HepG2 (cell line): ENCODE results near the gene UPF3B. TPM values are rescaled to one million over a fixed set of nuclear protein-coding genes. Genes with fewer than 3 reads are reported as not detected.

Experiments used
- ARHGAP35 ChIP-seq: sonication (generic); formaldehyde crosslinking; IDR thresholded peaks from 2 replicates; pipeline ENCODE4 v1.9.0; 2022; ENCODE audit warnings: mild to moderate bottlenecking, inconsistent platforms, moderate library complexity, missing genetic modification reagents, borderline replicate concordance
- ASH2L ChIP-seq: fragments of 300-600, 200-600 bp; sonication (generic); IDR thresholded peaks from 2 replicates; pipeline ENCODE4 v1.7.0; 2017; ENCODE audit warnings: low read depth, mild to moderate bottlenecking, moderate library complexity, mixed read lengths, low read length; ENCODE audit not compliant: insufficient read length
- DR1 ChIP-seq: sonication (generic); formaldehyde crosslinking; IDR thresholded peaks from 2 replicates; pipeline ENCODE4 v1.8.0; 2021; ENCODE audit warnings: mild to moderate bottlenecking, missing genetic modification reagents, inconsistent platforms
- FOXJ3 ChIP-seq: sonication (generic); formaldehyde crosslinking; IDR thresholded peaks from 2 replicates; pipeline ENCODE4 v1.4.0; 2020; ENCODE audit warnings: missing genetic modification reagents, mild to moderate bottlenecking, borderline replicate concordance
- GABPA ChIP-seq, 2 experiments: IDR thresholded peaks; 2 replicates each; pipeline ENCODE4 v1.6.1; 2011 to 2016; ENCODE audit warnings: low read depth in 2 of 2, low read length in 1 of 2, missing biosample characterization in 1 of 2, missing genetic modification characterization in 1 of 2
- GTF2F1 ChIP-seq: fragments of 150-350 bp; IDR thresholded peaks from 2 replicates; pipeline ENCODE4 v1.6.1; 2014; ENCODE audit warnings: low read length
- MED1 ChIP-seq: sonication (generic); formaldehyde crosslinking; IDR thresholded peaks from 2 replicates; pipeline ENCODE4 v1.4.0; 2020; ENCODE audit warnings: missing genetic modification reagents
- NFYB ChIP-seq: sonication (generic); formaldehyde crosslinking; IDR thresholded peaks from 2 replicates; pipeline ENCODE4 v1.4.0; 2020; ENCODE audit warnings: missing genetic modification reagents
- NFYC ChIP-seq: IDR thresholded peaks from 2 replicates; pipeline ENCODE4 v1.6.1; 2016; ENCODE audit warnings: missing genetic modification reagents, missing compliant biosample characterization
- PRMT3 ChIP-seq: sonication (generic); formaldehyde crosslinking; IDR thresholded peaks from 2 replicates; pipeline ENCODE4 v1.8.1; 2022; ENCODE audit warnings: low read depth, mild to moderate bottlenecking, moderate library complexity, missing genetic modification reagents, borderline replicate concordance
- SAP130 ChIP-seq: IDR thresholded peaks from 2 replicates; pipeline ENCODE4 v1.6.1; 2016; ENCODE audit warnings: low read depth
- SPEN ChIP-seq: sonication (generic); formaldehyde crosslinking; IDR thresholded peaks from 2 replicates; pipeline ENCODE4 v1.5.1; 2020; ENCODE audit warnings: low read depth, mild to moderate bottlenecking, missing genetic modification reagents
- SRSF9 ChIP-seq: fragments of 200-400 bp; formaldehyde crosslinking; IDR thresholded peaks from 2 replicates; pipeline ENCODE4 v1.6.1; 2018; ENCODE audit warnings: borderline replicate concordance, mild to moderate bottlenecking, low read depth, low read length; ENCODE audit not compliant: insufficient read depth, poor library complexity, severe bottlenecking
- ZMYM3 ChIP-seq: sonication (generic); formaldehyde crosslinking; IDR thresholded peaks from 2 replicates; pipeline ENCODE4 v1.5.1; 2020; ENCODE audit warnings: mild to moderate bottlenecking, missing genetic modification reagents
- ZMYM4 ChIP-seq: sonication (generic); formaldehyde crosslinking; IDR thresholded peaks from 2 replicates; pipeline ENCODE4 v1.8.1; 2023; ENCODE audit warnings: mild to moderate bottlenecking, missing genetic modification reagents
- ZNF224 ChIP-seq: sonication (generic); formaldehyde crosslinking; IDR thresholded peaks from 2 replicates; pipeline ENCODE4 v1.5.0; 2020; ENCODE audit warnings: mild to moderate bottlenecking, missing genetic modification reagents
- ZNF264 ChIP-seq: sonication (generic); formaldehyde crosslinking; IDR thresholded peaks from 2 replicates; pipeline ENCODE4 v1.4.0; 2020; ENCODE audit warnings: missing genetic modification reagents
- ZNF720 ChIP-seq: sonication (generic); formaldehyde crosslinking; IDR thresholded peaks from 2 replicates; pipeline ENCODE4 v1.4.0; 2020; ENCODE audit warnings: missing genetic modification reagents
- ZNF768 ChIP-seq: sonication (generic); formaldehyde crosslinking; IDR thresholded peaks from 2 replicates; pipeline ENCODE4 v1.4.0; 2020; ENCODE audit warnings: missing genetic modification reagents
- ZNF775 ChIP-seq: sonication (generic); formaldehyde crosslinking; IDR thresholded peaks from 2 replicates; pipeline ENCODE4 v1.4.0; 2020; ENCODE audit warnings: missing genetic modification reagents, mild to moderate bottlenecking, moderate library complexity, borderline replicate concordance
- ZNF788 ChIP-seq: sonication (generic); formaldehyde crosslinking; IDR thresholded peaks from 2 replicates; pipeline ENCODE4 v1.5.0; 2020; ENCODE audit warnings: mild to moderate bottlenecking, missing genetic modification reagents, borderline replicate concordance
- polyA plus RNA-seq, 8 experiments: library from polyadenylated mRNA; depleted of rRNA in 3 of 8; stranded (reverse) in 7 of 8; unstranded in 1 of 8; fragments of >200 nt; fragmentation: Illumina TruSeq in 4 of 8; extraction: Trizol in 4 of 8; gene quantifications; 2 replicates each; pipeline versions ENCODE4 v1.2.1 to v1.2.3, GENCODE V29; 2011 to 2016; ENCODE audit warnings: low read depth in 4 of 8, missing spikeins in 1 of 8, mixed read lengths in 1 of 8; ENCODE audit not compliant: insufficient read depth in 1 of 8
- total RNA-seq, 5 experiments: library from RNA; depleted of rRNA; stranded (reverse); fragments of >200 nt; fragmentation: Illumina TruSeq; extraction: Trizol; gene quantifications; 2 replicates each; pipeline ENCODE4 v1.2.3, GENCODE V29; 2016; ENCODE audit warnings: low read depth in 1 of 5
- TF ChIP-seq, protein P1 (sequence below): sonication (generic); formaldehyde crosslinking; IDR thresholded peaks from 2 replicates; pipeline ENCODE4 v1.4.0; 2020; ENCODE audit warnings: missing genetic modification reagents, borderline replicate concordance
- TF ChIP-seq, protein P2 (sequence below): sonication (generic); formaldehyde crosslinking; IDR thresholded peaks from 2 replicates; pipeline ENCODE4 v1.8.1; 2022; ENCODE audit warnings: mild to moderate bottlenecking, missing genetic modification reagents

UPF3B gene
- total and polyA plus RNA-seq, 2 of the 13 experiments (the other 11 are each of a cell fraction or from before 2014, with no cell fraction given), result 5.2 to 7.2 TPM

DNA sequence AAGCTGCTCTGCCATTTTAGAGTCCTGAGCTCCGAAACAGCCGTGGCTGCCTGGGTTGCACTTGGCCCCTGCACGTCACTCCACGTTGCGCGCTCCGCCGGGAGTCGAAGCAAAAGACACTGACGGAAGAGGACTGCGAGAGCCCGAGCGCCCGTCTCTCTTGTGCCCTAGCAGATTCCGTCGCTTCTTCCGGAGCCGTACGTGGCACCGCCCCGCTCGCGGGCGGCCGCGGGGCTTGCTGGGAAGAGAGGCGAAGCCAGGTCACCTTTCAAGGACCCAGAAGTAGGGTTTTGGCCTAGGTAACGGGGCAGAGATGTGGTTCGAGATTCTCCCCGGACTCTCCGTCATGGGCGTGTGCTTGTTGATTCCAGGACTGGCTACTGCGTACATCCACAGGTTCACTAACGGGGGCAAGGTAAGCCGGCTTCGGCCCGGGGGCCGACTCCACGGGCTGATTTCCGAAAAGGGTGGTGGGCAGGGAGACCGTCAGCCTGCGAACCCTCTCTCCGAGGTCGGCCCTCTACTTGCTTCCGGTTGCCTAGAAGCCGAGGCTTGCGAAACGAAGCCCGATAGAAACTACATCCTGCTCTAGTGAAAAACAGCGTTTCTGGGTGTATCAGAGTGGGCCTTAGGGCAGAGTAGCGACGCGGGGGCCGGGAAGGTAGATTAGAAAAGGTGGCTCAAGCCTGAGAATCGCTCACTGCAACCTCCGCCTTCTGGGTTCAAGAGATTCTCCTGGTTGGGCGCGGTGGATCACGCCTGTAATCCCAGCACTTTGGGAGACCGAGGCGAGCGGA is 19.0 kb upstream of the UPF3B start, which contains the start of the genes NDUFA1 and RNF113A (continued):
- TF ChIP-seq, protein P1, sequence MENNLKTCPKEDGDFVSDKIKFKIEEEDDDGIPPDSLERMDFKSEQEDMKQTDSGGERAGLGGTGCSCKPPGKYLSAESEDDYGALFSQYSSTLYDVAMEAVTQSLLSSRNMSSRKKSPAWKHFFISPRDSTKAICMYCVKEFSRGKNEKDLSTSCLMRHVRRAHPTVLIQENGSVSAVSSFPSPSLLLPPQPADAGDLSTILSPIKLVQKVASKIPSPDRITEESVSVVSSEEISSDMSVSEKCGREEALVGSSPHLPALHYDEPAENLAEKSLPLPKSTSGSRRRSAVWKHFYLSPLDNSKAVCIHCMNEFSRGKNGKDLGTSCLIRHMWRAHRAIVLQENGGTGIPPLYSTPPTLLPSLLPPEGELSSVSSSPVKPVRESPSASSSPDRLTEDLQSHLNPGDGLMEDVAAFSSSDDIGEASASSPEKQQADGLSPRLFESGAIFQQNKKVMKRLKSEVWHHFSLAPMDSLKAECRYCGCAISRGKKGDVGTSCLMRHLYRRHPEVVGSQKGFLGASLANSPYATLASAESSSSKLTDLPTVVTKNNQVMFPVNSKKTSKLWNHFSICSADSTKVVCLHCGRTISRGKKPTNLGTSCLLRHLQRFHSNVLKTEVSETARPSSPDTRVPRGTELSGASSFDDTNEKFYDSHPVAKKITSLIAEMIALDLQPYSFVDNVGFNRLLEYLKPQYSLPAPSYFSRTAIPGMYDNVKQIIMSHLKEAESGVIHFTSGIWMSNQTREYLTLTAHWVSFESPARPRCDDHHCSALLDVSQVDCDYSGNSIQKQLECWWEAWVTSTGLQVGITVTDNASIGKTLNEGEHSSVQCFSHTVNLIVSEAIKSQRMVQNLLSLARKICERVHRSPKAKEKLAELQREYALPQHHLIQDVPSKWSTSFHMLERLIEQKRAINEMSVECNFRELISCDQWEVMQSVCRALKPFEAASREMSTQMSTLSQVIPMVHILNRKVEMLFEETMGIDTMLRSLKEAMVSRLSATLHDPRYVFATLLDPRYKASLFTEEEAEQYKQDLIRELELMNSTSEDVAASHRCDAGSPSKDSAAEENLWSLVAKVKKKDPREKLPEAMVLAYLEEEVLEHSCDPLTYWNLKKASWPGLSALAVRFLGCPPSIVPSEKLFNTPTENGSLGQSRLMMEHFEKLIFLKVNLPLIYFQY, result 0 out of 2 replicates have a peak, but pooled peaks have one; percentile 21
- TF ChIP-seq FOXJ3 (CRISPR knock-in tag), result peak; percentile 56; the same call in 1 of the 2 replicates
- TF ChIP-seq ZMYM4, result peak; percentile 62
- TF ChIP-seq PRMT3 (CRISPR knock-in tag), result no peak
- TF ChIP-seq ZNF768, result peak; percentile 41; the same call in 1 of the 2 replicates
- TF ChIP-seq ARHGAP35 (CRISPR knock-in tag), result no peak
- no peak for TF ChIP-seq ZNF720 (CRISPR knock-in tag)
- TF ChIP-seq ZNF264 (CRISPR knock-in tag), result 0 out of 2 replicates have a peak, but pooled peaks have one; percentile 52
- no peak for TF ChIP-seq ZMYM3 (CRISPR knock-in tag)
- TF ChIP-seq NFYC (CRISPR knock-in tag), result peak; percentile 27; the same call in 1 of the 2 replicates
- no peak for TF ChIP-seq ZNF224 (CRISPR knock-in tag)
- peak; percentile 82; the same call in 1 of the 2 replicates for TF ChIP-seq SPEN (CRISPR knock-in tag)
- peak; percentile 73 for TF ChIP-seq DR1 (CRISPR knock-in tag)
- no peak for TF ChIP-seq ASH2L
- peak; percentile 51 for TF ChIP-seq NFYB (CRISPR knock-in tag)
- no peak for TF ChIP-seq SRSF9
- TF ChIP-seq, protein P2, sequence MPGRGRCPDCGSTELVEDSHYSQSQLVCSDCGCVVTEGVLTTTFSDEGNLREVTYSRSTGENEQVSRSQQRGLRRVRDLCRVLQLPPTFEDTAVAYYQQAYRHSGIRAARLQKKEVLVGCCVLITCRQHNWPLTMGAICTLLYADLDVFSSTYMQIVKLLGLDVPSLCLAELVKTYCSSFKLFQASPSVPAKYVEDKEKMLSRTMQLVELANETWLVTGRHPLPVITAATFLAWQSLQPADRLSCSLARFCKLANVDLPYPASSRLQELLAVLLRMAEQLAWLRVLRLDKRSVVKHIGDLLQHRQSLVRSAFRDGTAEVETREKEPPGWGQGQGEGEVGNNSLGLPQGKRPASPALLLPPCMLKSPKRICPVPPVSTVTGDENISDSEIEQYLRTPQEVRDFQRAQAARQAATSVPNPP (CRISPR knock-in tag), result no peak
- no peak for TF ChIP-seq ZNF775 (CRISPR knock-in tag)
- TF ChIP-seq SAP130 (CRISPR knock-in tag), result peak; percentile 85; the same call in 1 of the 2 replicates
- TF ChIP-seq ZNF788 (CRISPR knock-in tag), result no peak
- peak; percentile 64 for TF ChIP-seq MED1 (CRISPR knock-in tag)
- TF ChIP-seq GABPA (IDR thresholded peaks at IDR 0.05; ENCODE audit: low read depth, low read length), result peak; percentile 54
- peak; percentile 85 for TF ChIP-seq GABPA (CRISPR knock-in tag; IDR thresholded peaks at IDR 0.05; ENCODE audit: low read depth)
- TF ChIP-seq GTF2F1, result no peak
